ENCODE data around the gene MOV10.
"Not testable (repeated sequence)": the region's sequence is repeated elsewhere in the genome, so short reads cannot be mapped to it uniquely, and the experiment has no call there.

MOV10 gene

DNA sequence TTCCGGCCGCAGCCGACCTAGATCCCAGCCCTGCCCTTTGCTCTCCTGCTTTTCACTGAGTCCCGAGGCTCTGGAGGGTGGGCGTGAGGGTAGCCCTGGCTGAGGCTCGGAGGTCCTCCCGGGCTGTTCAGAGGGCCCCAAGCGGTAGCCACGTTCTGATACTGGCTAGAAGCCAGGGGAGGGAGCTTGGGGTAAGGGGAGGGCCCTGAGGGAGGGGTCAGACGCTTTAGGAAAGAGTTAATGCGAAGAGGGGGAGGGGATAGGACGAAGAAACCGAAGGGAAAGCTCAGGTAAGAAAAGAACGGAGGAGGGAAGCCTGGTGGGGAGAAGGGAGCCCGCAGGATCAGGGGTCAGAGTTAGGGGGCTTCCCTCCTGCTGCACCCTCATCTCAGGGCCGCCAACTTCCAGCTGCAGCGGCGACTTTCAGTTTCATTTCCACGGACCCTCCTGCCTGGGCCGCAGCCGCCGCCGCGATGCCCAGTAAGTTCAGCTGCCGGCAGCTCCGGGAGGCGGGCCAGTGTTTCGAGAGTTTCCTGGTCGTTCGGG is at the start of gene MOV10:
MOV10 (plus strand) TSS at position 220 of the 546 bp plus-strand sequence; CDS start at position 474, 254 bp downstream.
- DNase-seq (ENCODE audit: low spot score): peak; percentile 46

GRCh38 chr1:112625696-112626095 is 48.8 kb upstream of the MOV10 start:
- DNase-seq (ENCODE audit: low spot score): no peak

GRCh38 chr1:112626193-112626592 is 48.3 kb upstream of the MOV10 start:
- no peak for DNase-seq (ENCODE audit: low spot score)

GRCh38 chr1:112626887-112627286 is 47.6 kb upstream of the MOV10 start:
- no peak for DNase-seq (ENCODE audit: low spot score)

GRCh38 chr1:112628516-112628915 is 45.9 kb upstream of the MOV10 start:
- DNase-seq (ENCODE audit: low spot score): no peak

GRCh38 chr1:112629256-112629655 is 45.2 kb upstream of the MOV10 start:
- no peak for DNase-seq (ENCODE audit: low spot score)

GRCh38 chr1:112633628-112634027 is 40.8 kb upstream of the MOV10 start:
- DNase-seq (ENCODE audit: low spot score): no peak

DNA sequence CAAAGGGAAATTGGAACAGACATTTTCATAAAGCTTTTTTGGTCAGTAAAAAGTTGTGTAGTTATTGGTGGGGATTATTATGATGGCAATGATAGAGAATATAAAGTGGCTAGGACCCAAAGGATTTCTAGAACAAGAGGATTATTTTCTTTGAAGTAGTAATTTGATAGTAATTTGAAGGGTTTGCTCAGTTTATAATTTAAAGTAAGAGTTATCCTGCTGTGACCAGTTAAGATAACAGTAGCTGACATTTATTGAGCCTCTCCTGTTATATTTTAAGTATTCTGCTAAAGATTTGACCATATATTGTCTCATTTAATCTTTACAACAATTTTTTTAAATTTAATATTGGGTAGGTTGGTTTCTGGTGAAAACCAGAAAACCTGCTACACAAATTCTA is 40.1 kb upstream of the MOV10 start:
- DNase-seq (ENCODE audit: low spot score): no peak

DNA sequence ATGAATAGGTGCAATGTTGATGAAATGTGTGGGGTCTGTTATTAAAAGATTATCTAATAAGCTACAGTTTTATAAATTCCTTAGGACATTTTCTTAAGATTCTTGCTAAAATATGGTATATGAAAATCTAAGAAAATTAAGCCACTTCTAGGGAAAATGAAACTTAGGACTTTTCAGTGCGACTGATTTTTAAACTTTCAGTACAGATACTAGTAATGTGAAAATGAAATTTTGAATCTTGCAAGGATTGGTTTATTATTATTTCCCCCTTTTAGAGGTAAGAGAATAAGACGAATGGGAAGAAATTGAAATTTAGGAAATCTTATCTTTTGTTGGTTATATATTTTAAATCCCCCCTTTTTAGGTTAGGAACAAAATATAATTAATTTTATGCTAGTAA is 38.4 kb upstream of the MOV10 start:
- no peak for DNase-seq (ENCODE audit: low spot score)

- DNase-seq (ENCODE audit: low spot score): no peak
These were observed 37.7 kb upstream of the MOV10 start for GRCh38 chr1:112636597-112637253.

DNA sequence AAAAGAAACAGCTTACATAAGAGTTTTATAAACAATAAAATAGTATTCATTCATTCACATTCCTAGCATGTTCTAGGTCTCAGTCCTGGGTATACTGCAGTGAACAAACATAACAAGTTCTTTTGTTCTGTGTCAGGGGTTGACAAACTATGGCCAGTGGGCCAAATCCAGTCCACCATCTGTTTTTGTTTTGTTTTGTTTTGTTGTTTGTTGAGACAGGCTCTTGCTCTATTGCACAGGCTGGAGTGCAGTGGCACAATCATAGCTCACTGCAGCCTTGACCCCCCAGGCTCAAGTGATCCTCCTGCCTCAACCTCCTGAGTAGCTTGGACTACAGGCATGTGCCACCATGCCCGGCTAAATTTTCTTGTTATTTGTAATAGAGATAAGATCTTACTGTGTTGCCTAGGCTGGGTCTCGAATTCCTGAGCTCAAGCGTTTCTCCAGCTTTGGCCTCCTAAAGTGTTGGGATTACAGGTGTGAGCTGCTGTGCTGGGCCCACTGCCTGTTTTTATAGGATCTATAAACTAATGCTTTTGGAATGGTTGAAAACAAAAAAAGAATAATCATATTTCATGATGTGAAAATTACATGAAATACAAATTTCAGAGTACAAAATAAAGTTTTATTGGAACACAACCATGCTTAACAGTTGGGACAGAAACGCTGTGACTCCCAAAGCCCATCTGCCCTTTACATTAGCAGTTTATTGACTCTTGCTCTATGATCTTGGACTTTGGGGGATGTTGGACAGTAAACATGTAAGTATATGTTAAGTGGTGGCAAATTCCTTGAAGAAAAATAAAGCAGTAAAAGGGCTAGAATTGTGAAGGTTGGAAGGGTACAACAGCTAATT is 37.0 kb upstream of the MOV10 start:
- no peak for DNase-seq (ENCODE audit: low spot score)

DNA sequence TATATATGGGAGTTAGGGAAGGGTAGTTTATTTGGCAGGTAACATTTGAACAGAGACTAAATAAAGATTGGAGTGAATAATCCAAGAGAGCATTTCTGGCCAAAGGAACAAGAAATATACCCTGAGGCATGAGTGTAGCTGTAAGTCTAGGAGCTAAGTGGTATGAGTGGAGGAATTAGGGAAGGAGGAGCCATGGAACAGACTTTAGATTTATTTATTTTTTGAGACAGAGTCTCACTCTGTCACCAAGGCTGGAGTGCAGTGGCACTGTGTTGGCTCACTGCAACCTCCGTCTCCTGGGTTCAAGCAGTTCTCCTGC is 36.4 kb upstream of the MOV10 start:
- no peak for DNase-seq (ENCODE audit: low spot score)

DNA sequence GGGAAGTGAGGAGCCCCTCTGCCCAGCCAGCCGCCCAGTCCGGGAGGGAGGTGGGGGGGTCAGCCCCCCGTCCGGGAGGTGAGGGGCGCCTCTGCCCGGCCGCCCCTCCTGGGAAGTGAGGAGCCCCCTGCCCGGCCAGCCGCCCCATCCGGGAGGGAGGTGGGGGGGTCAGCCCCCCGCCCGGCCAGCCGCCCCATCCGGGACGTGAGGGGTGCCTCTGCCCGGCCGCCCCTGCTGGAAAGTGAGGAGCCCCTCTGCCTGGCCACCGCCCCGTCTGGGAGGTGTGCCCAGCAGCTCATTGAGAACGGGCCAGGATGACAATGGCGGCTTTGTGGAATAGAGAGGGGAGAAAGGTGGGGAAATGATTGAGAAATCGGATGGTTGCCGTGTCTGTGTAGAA is 34.0 kb upstream of the MOV10 start:
- not testable (repeated sequence) for DNase-seq (ENCODE audit: low spot score)

GRCh38 chr1:112643080-112643479 is 31.4 kb upstream of the MOV10 start:
- DNase-seq (ENCODE audit: low spot score): no peak

DNA sequence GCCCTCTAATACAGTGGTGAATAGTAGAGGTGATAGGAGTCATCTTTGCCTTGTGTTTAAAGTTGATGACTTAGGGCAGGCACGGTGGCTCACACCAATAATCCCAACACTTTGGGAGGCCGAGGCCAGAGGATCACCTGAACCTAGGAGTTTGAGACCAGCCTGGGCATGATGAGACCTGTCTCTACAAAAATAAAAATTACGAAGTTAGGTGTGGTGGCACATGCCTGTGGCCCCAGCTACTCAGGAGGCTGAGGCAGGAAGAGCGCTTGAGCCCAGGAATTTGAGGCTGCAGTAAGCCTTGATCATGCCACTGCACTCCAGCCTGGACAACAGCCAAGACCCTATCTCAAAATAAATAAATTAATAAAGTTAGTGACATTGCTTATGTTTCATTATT is 28.2 kb upstream of the MOV10 start:
- DNase-seq (ENCODE audit: low spot score): no peak

GRCh38 chr1:112651205-112651604 is 23.3 kb upstream of the MOV10 start:
- DNase-seq (ENCODE audit: low spot score): no peak

- no peak for DNase-seq (ENCODE audit: low spot score)
These were observed 8.6 kb upstream of the MOV10 start for GRCh38 chr1:112665857-112666256.

DNA sequence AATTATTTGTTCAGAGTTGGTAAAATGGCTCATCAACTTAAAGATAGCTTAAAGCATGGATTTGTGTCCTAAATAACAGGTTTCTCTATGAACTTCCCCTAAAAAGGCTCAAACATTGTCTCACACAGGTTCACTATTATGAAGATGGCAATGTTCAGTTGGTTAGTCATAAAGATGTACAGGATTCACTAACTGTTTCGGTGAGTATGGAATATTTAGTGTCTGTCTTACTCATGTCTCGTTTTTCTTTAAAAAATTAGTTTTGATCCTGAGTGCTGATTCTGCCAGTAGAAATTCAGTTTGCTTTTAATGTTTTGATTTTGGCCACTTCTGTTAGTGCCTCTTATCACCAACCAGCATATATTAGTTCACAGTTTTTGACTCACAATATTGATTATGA is 7.5 kb upstream of the MOV10 start:
- no peak for DNase-seq (ENCODE audit: low spot score)

- DNase-seq (ENCODE audit: low spot score): no peak
These were observed 2.5 kb upstream of the MOV10 start for GRCh38 chr1:112672009-112672408.

- no peak for DNase-seq (ENCODE audit: low spot score)
These were observed 1.6 kb upstream of the MOV10 start for GRCh38 chr1:112672842-112673241.

GRCh38 chr1:112673592-112674439 is 643 bp upstream of the MOV10 start:
- DNase-seq (ENCODE audit: low spot score): peak; percentile 30

DNA sequence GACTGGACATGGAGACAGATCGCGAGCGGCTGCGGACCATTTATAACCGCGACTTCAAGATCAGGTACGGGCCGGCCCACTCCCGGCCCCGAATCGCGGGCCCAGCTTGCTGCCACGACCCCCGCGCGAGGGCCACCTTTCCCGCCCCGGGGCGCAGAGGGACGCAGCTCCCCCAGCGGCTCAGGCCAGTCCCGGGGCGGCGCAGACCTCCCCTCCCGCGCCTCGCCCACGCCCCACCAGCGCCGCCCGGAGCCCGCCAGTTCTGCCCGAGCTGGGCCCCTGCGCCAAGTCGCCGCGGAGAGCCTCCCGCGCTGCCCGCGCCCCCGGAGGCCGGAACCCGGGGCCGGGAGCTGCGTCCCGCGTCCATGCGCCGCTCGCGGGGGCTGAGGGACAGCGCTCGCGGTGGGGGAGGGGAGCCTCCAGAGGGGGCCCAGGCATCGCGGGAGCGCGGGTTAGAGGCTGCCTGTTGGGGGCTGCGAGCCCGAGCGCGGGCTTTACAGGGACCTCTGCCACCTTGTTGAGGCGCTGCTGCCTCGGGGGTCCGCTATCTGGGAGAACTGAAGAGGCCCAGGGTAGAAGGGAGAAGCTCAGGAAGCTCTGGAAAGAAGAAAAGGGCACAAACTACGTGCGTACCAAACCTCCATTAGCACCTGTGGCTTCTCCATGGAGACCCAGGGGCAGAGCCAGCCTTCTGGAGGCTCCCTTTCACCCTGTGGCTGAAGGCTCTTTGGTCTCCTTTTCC is 698 bp downstream of the MOV10 start:
- DNase-seq (ENCODE audit: low spot score): peak; percentile 32

Data from germinal center (tissue), 1 donor.